ENCODE data around the gene DPF1.

GRCh38 chr19:38266981-38267597, 43.1 kb upstream of the DPF1 start:
- no peak for TF ChIP-seq CTCF (IDR thresholded peaks at IDR 0.05; ENCODE audit: low read depth, low read length, poor library complexity, severe bottlenecking)
- no peak for TF ChIP-seq EZH2phosphoT487 (IDR thresholded peaks at IDR 0.05; ENCODE audit: borderline replicate concordance, low read length)

Measured in DOHH2 (cell line).